ENCODE data around the gene RAMP3.

RAMP3 gene

DNA sequence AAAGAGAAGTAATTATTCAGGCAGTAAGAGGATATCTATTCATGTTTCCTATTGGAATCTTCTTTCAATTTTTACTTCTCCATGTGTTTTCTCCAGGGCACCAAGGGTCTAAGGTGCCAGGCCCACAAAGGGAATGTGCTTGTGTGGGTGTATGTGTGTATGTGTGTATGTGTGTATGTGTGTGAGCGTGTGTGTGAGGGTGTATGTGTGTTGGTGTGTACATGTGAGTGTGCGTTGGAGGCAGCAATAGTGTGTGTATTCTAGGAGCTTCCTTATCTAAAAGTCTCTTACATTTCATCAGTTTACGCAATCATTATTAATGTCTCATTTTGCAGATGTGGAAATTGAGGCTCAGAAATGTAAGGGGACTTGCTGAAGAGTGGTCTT is 28.3 kb downstream of the RAMP3 start:
- H3K4me3 Mint-ChIP-seq: no peak overlapping the region
- H3K36me3 Mint-ChIP-seq (ENCODE audit: low read depth): no peaks in the 10 kb centered on the region
- H3K27ac Mint-ChIP-seq: no peak overlapping the region
- no peaks in the 10 kb centered on the region for H3K9me3 Mint-ChIP-seq
- H3K4me1 Mint-ChIP-seq (ENCODE audit: low read depth): no peaks in the 10 kb centered on the region
- no peaks in the 10 kb centered on the region for H3K27me3 Mint-ChIP-seq

DNA sequence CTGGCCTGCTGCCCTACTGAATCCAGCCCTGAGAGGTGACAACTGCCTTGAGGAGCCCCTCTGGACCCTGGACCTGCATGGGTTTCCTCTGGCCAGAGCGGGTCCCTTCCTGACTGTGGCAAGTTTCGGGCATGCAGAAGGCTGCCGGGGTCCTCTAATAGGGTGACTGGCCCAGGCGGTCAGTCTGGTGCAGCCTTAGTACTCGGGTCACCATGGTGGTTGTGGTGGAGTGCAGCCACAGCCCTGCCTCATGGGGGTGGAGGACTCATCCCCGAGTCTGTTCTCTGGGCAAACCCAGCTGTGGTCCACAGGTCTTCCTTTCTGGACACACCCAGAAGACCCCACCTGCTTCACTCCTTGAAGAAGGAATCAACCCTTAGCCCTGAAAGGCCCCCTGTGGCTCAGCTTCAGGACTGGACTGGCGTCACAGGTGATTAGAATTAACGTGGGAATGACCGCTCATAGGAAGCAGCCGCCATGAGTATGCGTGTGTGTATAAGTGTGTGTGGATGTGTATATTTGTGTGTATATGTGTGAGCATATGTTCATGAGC is 28.7 kb downstream of the RAMP3 start:
- H3K4me1 Mint-ChIP-seq (ENCODE audit: low read depth): no peaks in the 10 kb centered on the region
- H3K4me3 Mint-ChIP-seq: no peak overlapping the region
- H3K36me3 Mint-ChIP-seq (ENCODE audit: low read depth): no peaks in the 10 kb centered on the region
- no peak overlapping the region for H3K27ac Mint-ChIP-seq
- H3K27me3 Mint-ChIP-seq: peaks cover 3% of the 10 kb centered on the region
- no peaks in the 10 kb centered on the region for H3K9me3 Mint-ChIP-seq

DNA sequence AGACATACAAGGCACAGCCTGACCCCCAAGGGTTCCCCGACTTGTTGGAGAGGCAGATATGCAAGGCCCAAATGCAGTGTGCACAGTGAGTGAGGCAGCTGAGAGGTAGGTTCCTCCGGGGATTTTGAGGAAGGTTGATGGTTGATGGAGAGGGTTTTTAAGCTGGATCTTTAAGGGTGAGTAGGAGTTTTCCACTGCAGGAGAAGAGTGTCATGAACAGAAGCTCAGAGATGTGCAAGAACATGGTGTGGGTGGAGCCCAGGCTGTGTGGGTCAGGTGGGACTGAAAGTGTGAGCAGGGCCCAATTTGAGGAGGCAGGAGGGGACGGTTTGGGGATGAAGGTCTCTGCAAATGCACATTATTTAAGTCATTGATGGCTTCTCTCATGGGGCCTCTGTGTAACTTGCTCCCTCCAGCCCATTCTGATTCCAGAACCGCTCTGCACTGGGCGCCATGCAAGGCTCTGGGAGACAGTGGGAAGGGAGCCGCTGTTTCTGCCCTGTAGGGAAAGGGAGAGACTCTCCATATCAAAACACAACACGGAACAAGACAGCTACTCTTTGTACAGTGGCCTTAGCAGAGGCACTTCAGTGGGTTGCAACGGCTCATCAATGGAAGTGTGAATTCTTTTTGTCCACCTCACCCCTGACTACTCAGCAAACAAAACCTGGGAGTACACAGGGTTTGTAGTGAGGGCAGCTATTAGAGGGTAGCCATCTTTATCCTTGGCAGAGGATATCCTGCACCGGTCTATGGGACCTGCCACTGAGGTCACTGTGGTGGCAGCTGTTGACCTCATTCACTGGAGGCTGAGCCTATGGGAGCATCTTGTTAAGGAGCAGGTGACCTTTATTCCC is 29.7 kb downstream of the RAMP3 start:
- Mint-ChIP-seq H3K36me3 (ENCODE audit: low read depth) (no peaks in the 10 kb centered on the region), H3K4me3 (no peak overlapping the region), H3K27me3 (peaks cover 11% of the 10 kb centered on the region), H3K9me3 (peaks cover 1% of the 10 kb centered on the region), H3K27ac (no peak overlapping the region), H3K4me1 (ENCODE audit: low read depth) (no peaks in the 10 kb centered on the region)

DNA sequence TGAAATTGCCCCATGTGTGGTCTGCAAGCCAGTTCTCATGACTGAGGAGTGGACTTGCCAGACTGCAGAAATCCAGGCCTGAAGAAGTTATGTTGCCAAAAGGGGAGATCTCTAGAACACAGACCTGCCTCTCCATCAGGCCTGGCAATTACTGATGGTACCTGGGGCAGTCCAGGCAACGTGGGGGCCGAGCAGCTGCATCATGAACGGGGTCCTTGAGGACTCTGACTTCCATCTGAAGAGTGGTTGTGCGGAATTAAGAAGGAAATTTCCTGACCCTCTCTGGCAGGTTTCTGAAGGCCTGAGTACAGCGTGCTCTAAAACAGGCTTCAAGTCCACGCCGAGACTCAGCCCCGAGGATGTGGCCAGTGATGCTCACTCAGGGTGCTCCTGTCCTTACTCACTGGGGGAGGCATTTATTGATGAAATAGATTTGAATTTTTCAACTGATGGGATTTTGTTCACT is 30.4 kb downstream of the RAMP3 start:
- no peaks in the 10 kb centered on the region for H3K36me3 Mint-ChIP-seq (ENCODE audit: low read depth)
- H3K4me3 Mint-ChIP-seq: no peak overlapping the region
- H3K27me3 Mint-ChIP-seq: peaks cover 17% of the 10 kb centered on the region
- peaks cover 3% of the 10 kb centered on the region for H3K4me1 Mint-ChIP-seq (ENCODE audit: low read depth)
- H3K9me3 Mint-ChIP-seq: peaks cover 6% of the 10 kb centered on the region
- H3K27ac Mint-ChIP-seq: no peak overlapping the region

DNA sequence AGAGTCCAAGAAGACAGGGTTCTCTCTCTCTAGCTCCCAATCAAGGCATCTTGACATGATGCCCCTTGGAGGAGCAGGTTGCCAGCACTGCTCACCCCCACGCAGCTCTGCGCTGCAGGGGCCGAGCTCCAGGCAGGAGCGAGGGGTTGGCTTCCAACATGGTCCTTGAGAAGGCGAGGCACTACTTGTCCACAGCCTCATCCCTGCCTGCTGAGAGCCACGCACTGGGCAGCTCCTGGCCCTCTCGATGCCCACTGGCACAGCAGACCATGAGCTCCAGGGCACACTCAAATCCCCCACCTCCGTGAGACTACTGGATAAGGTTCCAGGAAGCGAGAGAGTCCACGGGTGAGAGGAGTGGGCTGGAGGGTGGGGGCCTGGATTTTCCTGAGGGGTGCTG is 31.1 kb downstream of the RAMP3 start:
- Mint-ChIP-seq H3K9me3 (peaks cover 6% of the 10 kb centered on the region), H3K4me1 (ENCODE audit: low read depth) (peaks cover 3% of the 10 kb centered on the region), H3K36me3 (ENCODE audit: low read depth) (no peaks in the 10 kb centered on the region), H3K27ac (no peak overlapping the region), H3K4me3 (no peak overlapping the region), H3K27me3 (peaks cover 19% of the 10 kb centered on the region)

DNA sequence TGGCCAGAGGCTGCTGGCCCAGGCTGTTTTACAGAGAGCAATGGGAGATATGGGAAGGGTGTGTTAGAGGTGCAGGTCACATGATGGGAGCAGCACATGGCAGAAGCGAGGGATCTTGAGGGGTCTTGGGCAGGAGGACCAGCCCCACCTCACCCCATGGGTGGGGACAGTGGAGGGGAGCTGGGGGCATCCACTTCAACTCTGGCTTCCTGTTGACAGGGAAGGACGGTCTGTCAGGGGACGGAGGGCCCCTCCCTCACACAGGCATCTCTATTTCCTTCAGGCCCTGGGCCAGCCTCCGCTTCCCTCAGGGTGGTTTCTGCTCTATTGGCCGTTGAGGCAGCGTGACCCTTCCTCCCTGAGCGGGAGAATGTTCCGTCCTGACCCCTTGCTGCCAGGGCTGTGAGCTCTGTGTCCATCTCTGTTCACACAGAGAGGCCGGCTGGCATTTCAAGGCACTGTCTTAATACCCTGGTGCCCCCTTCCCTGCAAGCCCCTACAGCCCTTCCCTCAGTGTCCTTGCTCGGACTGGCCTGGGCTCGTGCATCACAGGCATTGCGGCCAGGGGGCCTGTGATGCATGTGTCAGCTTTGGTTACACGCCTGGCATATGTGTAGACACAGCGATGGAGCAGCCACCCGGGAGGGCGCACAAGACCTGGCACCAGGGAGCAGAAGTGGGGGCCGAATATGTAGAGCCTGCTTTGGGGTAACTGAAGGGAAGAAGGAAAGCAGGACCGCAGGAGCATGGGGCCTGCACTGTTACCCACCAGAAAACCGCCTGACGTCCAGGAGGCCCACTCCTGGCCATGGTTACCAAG is 31.8 kb downstream of the RAMP3 start:
- Mint-ChIP-seq H3K27me3 (peaks cover 23% of the 10 kb centered on the region), H3K4me3 (no peak overlapping the region), H3K9me3 (peaks cover 6% of the 10 kb centered on the region), H3K27ac (no peak overlapping the region), H3K36me3 (ENCODE audit: low read depth) (no peaks in the 10 kb centered on the region), H3K4me1 (ENCODE audit: low read depth) (peaks cover 3% of the 10 kb centered on the region)

DNA sequence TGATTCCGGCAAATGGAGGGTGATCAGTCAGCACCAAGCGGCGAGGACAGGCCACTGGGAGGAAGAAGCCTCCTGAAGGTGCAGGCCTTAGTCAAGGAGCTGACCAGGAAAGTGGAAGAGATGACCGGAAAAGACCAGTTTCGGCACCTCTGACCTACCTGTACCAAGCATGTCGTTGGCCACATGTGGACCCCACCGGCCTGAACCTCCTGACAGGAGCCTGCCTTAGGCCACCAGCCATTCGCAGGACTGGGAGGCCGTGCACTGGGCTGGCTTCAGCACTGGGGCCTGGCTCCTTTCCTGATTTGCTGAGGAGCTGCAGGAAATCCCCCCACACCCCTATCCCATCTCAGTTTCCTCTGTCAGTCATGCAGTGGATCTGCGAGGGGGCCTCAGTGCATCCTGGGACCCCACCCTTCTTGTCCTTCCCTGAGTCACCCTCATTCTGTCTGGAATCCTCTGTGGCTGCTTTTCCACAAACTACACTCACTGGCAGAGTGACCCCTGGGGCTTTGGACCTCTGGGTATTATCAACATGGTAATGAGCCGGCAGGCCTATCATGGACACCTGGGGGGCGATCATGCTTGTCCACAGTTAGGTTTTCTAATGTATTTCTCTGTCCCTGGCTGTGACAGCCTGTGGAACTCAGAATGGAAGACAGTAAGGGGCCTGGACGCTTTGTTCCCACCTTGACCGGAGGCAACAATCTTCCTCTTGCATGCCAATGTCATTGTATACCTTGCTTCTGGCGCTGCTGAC is 33.0 kb downstream of the RAMP3 start:
- peaks cover 31% of the 10 kb centered on the region for H3K27me3 Mint-ChIP-seq
- peaks cover 6% of the 10 kb centered on the region for H3K9me3 Mint-ChIP-seq
- H3K4me1 Mint-ChIP-seq (ENCODE audit: low read depth): peaks cover 12% of the 10 kb centered on the region
- H3K27ac Mint-ChIP-seq: no peak overlapping the region
- no peak overlapping the region for H3K4me3 Mint-ChIP-seq
- H3K36me3 Mint-ChIP-seq (ENCODE audit: low read depth): no peaks in the 10 kb centered on the region

DNA sequence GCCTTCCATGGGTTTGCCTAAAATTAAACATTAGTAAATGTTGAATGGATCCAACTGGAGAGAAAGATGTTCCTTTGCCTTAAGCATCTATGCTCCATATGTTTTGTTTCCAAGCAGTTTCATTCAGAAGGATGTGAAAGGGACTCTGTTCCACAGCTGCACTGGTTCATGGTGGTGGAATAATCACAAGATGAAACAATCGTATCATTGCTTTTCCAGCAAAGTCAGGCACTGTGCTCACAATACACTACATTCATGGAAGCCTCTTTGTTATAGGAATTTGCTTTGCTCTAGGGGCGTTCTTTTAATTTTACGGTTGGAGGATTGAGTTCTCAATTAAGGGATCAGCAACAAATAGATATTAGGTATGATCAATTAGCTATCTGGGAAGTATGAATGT is 33.8 kb downstream of the RAMP3 start:
- peaks cover 20% of the 10 kb centered on the region for H3K4me1 Mint-ChIP-seq (ENCODE audit: low read depth)
- H3K27me3 Mint-ChIP-seq: peaks cover 33% of the 10 kb centered on the region
- no peak overlapping the region for H3K27ac Mint-ChIP-seq
- no peak overlapping the region for H3K4me3 Mint-ChIP-seq
- H3K9me3 Mint-ChIP-seq: peaks cover 6% of the 10 kb centered on the region
- H3K36me3 Mint-ChIP-seq (ENCODE audit: low read depth): no peaks in the 10 kb centered on the region

DNA sequence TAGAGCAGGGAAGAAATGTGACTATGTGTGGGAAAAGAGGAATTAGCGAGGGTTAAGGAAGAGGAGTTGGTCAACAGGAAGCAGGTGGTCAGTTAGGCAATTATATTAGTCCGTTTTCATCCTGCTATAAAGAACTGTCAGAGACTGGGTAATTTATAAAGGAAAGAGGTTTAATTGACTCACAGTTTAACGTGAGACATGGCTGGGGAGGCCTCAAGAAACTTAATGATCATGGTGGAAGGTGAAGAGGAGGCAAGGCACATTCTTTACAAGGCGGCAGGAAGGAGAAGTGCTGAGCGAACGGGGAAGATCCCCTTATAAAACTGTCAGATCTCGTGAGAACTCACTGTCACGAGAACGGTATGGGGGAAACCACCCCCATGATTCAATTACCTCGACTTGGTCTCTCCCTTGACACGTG is 35.0 kb downstream of the RAMP3 start:
- H3K27ac Mint-ChIP-seq: no peak overlapping the region
- peaks cover 34% of the 10 kb centered on the region for H3K27me3 Mint-ChIP-seq

DNA sequence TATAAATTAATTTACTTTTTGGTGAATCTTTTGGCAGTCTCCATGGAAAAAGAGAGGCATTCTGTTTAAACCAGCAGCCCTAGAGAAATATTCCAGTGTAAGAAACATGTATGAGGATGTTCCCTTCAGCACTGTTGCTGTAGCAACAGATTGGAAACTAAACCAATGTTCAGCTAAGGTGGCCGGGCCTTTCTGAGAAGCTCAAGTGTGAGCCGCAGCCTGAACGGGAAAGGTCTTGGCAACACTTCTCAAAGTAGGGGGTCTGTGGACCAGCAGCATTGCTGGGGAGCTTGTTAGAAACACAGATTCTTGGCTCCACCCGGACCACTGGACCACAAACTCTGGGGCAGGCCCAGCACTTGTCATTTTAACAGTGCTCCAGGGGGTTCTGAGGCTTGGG is 36.2 kb downstream of the RAMP3 start:
- Mint-ChIP-seq H3K9me3 (peaks cover 6% of the 10 kb centered on the region), H3K27ac (no peak overlapping the region), H3K4me3 (no peak overlapping the region), H3K27me3 (peaks cover 37% of the 10 kb centered on the region), H3K4me1 (ENCODE audit: low read depth) (peaks cover 37% of the 10 kb centered on the region), H3K36me3 (ENCODE audit: low read depth) (no peaks in the 10 kb centered on the region)

More for the DNA sequence above, 35.0 kb downstream of the RAMP3 start:
- peaks cover 32% of the 10 kb centered on the region for H3K4me1 Mint-ChIP-seq (ENCODE audit: low read depth)
- H3K9me3 Mint-ChIP-seq: peaks cover 6% of the 10 kb centered on the region
- no peak overlapping the region for H3K4me3 Mint-ChIP-seq
- H3K36me3 Mint-ChIP-seq (ENCODE audit: low read depth): no peaks in the 10 kb centered on the region

DNA sequence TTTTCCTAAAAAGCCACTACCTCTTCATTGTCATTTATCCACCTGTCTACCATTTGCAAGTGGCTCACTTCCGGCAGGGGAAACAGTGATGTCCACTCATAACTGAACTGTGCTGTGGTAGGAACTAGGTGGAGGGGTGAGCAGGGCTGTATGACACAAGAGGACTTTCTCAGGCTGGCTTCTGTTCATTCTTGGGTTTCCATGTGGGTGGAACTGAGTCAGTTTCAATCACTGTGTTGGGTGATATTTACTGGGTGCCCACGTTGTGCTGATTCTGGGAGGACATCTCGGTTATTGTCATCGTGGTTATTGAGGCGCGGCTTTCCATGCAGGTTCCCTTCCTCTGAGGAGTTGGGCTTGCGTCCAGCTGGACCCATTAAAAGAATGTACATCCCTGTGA is 38.8 kb downstream of the RAMP3 start:
- Mint-ChIP-seq H3K4me3 (no peak overlapping the region), H3K4me1 (ENCODE audit: low read depth) (peaks cover 47% of the 10 kb centered on the region), H3K27me3 (peaks cover 39% of the 10 kb centered on the region), H3K9me3 (peaks cover 6% of the 10 kb centered on the region), H3K36me3 (ENCODE audit: low read depth) (no peaks in the 10 kb centered on the region), H3K27ac (peak overlapping the region; percentile 78)

DNA sequence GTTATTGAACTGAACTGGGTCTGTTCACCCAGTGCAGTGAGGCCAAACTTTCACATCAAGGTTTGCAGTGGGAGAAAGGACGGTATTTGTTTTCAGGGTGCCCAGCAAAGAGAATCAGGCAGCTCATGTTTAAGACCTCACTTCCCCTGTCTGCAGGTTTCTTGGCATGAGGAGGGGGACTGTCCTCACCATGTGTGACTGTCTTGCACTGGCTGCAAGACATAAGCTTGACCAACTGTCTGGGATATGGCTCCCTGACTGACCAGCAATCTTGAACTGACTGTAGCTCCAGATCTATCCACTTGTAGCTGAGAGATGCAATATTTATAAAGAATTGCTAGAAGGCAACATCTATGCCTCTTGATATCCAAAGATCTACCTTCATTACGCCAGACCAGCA is 39.9 kb downstream of the RAMP3 start:
- no peak overlapping the region for H3K27ac Mint-ChIP-seq
- no peak overlapping the region for H3K4me3 Mint-ChIP-seq
- no peaks in the 10 kb centered on the region for H3K36me3 Mint-ChIP-seq (ENCODE audit: low read depth)
- H3K27me3 Mint-ChIP-seq: peaks cover 30% of the 10 kb centered on the region
- peaks cover 46% of the 10 kb centered on the region for H3K4me1 Mint-ChIP-seq (ENCODE audit: low read depth)
- peaks cover 4% of the 10 kb centered on the region for H3K9me3 Mint-ChIP-seq

DNA sequence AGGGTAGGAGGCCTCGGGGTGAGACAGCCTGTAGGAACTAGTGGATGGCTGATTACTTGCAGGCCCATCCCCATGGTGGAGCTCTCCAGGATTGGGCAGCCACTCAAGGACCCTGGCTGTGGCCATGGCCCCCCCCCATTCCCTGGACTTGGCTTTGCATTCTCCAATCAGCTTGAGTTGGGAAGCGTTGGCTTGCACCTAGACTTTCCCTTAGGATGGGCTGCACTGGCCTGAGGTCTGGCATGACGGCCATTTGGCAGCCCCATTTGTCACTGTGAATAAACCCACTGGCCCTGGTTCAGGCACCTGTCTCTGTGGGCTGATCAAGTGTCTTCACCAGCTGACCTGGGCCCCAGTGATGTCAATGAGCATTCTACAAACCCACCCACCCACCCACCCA is 41.4 kb downstream of the RAMP3 start:
- peaks cover 24% of the 10 kb centered on the region for H3K27me3 Mint-ChIP-seq
- H3K4me1 Mint-ChIP-seq (ENCODE audit: low read depth): peaks cover 56% of the 10 kb centered on the region
- H3K9me3 Mint-ChIP-seq: no peaks in the 10 kb centered on the region
- no peak overlapping the region for H3K4me3 Mint-ChIP-seq
- H3K27ac Mint-ChIP-seq: no peak overlapping the region
- no peaks in the 10 kb centered on the region for H3K36me3 Mint-ChIP-seq (ENCODE audit: low read depth)

DNA sequence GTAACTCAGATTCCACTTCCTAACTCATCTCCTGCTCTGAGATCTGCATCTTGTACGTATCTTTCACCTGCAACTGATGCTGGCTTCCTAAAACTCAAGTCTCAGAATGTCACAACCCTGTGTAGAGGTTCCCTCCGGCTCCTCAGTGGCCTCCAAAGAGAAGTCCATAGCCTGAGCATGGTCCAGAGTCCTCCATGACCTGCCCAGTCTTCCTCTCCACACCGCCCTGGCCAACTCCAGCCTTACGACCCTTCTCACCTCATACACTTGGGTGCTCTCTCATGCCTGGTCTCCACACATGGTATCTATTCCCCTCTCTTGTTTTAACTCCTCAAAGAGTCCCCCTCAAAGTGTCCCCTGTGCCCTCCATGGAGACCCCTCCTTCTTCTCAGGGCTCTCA is 41.9 kb downstream of the RAMP3 start:
- Mint-ChIP-seq H3K36me3 (ENCODE audit: low read depth) (no peaks in the 10 kb centered on the region), H3K27me3 (peaks cover 21% of the 10 kb centered on the region), H3K4me3 (no peak overlapping the region), H3K9me3 (no peaks in the 10 kb centered on the region), H3K27ac (no peak overlapping the region), H3K4me1 (ENCODE audit: low read depth) (peaks cover 62% of the 10 kb centered on the region)
